Tibial nerve (tissue), 4 donors: ENCODE measurements around the gene MKLN1. TPM values are rescaled to one million over a fixed set of nuclear protein-coding genes. Genes with fewer than 3 reads are reported as not detected.

Experiments used
- DNase-seq, 2 donors: peaks; one replicate each; pipeline ENCODE4 v3.0.0-alpha.2; 2019; ENCODE audit warnings: low spot score in 2 of 2
- H3K27ac ChIP-seq, 4 donors: fragments of 200-600 bp; sonication (generic) in 3 of 4; one replicate each; pipeline ENCODE4 v1.5.1; 2017 to 2019; ENCODE audit warnings: mild to moderate bottlenecking in 1 of 4
- H3K27me3 ChIP-seq, 2 donors: fragments of 200-600 bp; sonication (generic) in 1 of 2; one replicate each; pipeline versions ENCODE4 v1.5.1 to v1.6.0; 2017 to 2019
- H3K36me3 ChIP-seq, 3 donors: fragments of 200-600 bp; sonication (generic); one replicate each; pipeline ENCODE4 v1.5.1; 2018 to 2019
- H3K4me1 ChIP-seq, 4 donors: fragments of 200-600 bp; sonication (generic) in 3 of 4; one replicate each; pipeline ENCODE4 v1.5.1; 2017 to 2019
- H3K4me3 ChIP-seq, 4 donors: fragments of 200-600 bp; sonication (generic) in 3 of 4; one replicate each; pipeline ENCODE4 v1.5.1; 2017 to 2019; ENCODE audit warnings: mild to moderate bottlenecking in 1 of 4, moderate library complexity in 1 of 4
- H3K9me3 ChIP-seq, 4 donors: fragments of 200-600 bp; sonication (generic) in 3 of 4; one replicate each; pipeline ENCODE4 v1.5.1; 2017 to 2019
- CTCF ChIP-seq, 5 experiments: fragments of 200-600 bp in 3 of 5; fragments of 450-650 bp in 2 of 5; sonication (generic) in 3 of 5; IDR thresholded peaks; one replicate each; pipeline ENCODE4 v1.5.1; 2016 to 2019; ENCODE audit warnings: antibody characterized with exemption in 5 of 5, mild to moderate bottlenecking in 3 of 5, moderate library complexity in 2 of 5
- EP300 ChIP-seq, 2 donors: sonication (generic); formaldehyde crosslinking; IDR thresholded peaks; one replicate each; pipeline ENCODE4 v1.6.1; 2017; ENCODE audit warnings: antibody characterized with exemption in 2 of 2, mild to moderate bottlenecking in 1 of 2
- POLR2A ChIP-seq, 2 donors: fragments of 450-650 bp; IDR thresholded peaks; one replicate each; pipeline ENCODE4 v1.6.1; 2017; ENCODE audit warnings: antibody characterized with exemption in 2 of 2, mild to moderate bottlenecking in 2 of 2, moderate library complexity in 2 of 2
- WGBS, 2 donors: methylation state at CpG; one replicate each; pipeline ENCODE4 v1.1.5; 2018; 5-methylcytosine and 5-hydroxymethylcytosine counted together
- total RNA-seq, 4 donors: library from RNA; depleted of rRNA; stranded (reverse); fragments of >200 nt; gene quantifications; one replicate each; pipeline ENCODE4 v1.1.0, GENCODE V29; 2016

The MKLN1 gene
- total RNA-seq, 4 donors from 2014 or later = 86.4 to 143 (median 95.0) TPM

- Histone ChIP-seq H3K9me3 (peaks cover 0 to 2% (median 0%) of the 10 kb centered on the region in 4 donors), H3K36me3 (peaks cover 0 to 8% (median 0%) of the 10 kb centered on the region in 3 donors), H3K27me3 (no peaks in the 10 kb centered on the region), H3K4me3 (no peak overlapping the region), H3K4me1 (peaks cover 0 to 27% (median 15%) of the 10 kb centered on the region in 4 donors), H3K27ac (peak overlapping the region in 1 of 4 donors; percentile 100)
- no peak for DNase-seq
- WGBS, 2 donors = 89 to 95% methylated on average over 5 of the region's 5 CpGs
- TF ChIP-seq EP300 (IDR thresholded peaks at IDR 0.05) = no peak
- no peak for TF ChIP-seq POLR2A (IDR thresholded peaks at IDR 0.05)
- TF ChIP-seq CTCF (IDR thresholded peaks at IDR 0.05) = no peak
Measured at GRCh38 chr7:131325179-131325840, 2.4 kb upstream of the MKLN1 start.

GRCh38 chr7:131326576-131326975 lies 1.1 kb upstream of the MKLN1 start:
- peaks cover 0 to 8% (median 0%) of the 10 kb centered on the region in 3 donors for H3K36me3 ChIP-seq
- no peaks in the 10 kb centered on the region for H3K9me3 ChIP-seq
- H3K4me3 ChIP-seq = peak overlapping the region in 3 of 4 donors; percentile 94 to 96 (median 95)
- 82 to 89% methylated on average over 6 of the region's 6 CpGs for WGBS, 2 donors
- DNase-seq = no peak
- peak overlapping the region; percentile 96 to 100 (median 98) for H3K27ac ChIP-seq
- H3K27me3 ChIP-seq = no peaks in the 10 kb centered on the region
- TF ChIP-seq EP300 (IDR thresholded peaks at IDR 0.05) (no peak), POLR2A (IDR thresholded peaks at IDR 0.05) (no peak), CTCF (IDR thresholded peaks at IDR 0.05) (no peak)
- H3K4me1 ChIP-seq = peaks cover 0 to 38% (median 17%) of the 10 kb centered on the region in 4 donors

GRCh38 chr7:131327049-131327625 lies 539 bp upstream of the MKLN1 start:
- H3K27me3 ChIP-seq = no peaks in the 10 kb centered on the region
- H3K9me3 ChIP-seq = no peaks in the 10 kb centered on the region
- peak overlapping the region; percentile 96 to 100 (median 98) for H3K27ac ChIP-seq
- peak overlapping the region; percentile 83 to 96 (median 94) for H3K4me3 ChIP-seq
- H3K4me1 ChIP-seq = peaks cover 0 to 39% (median 17%) of the 10 kb centered on the region in 4 donors
- H3K36me3 ChIP-seq = peaks cover 0 to 8% (median 0%) of the 10 kb centered on the region in 3 donors
- DNase-seq = peak in 1 of 2 donors; percentile 65
- WGBS, 2 donors = 1% methylated on average over 14 of the region's 14 CpGs
- no peak for TF ChIP-seq POLR2A (IDR thresholded peaks at IDR 0.05)
- TF ChIP-seq CTCF (IDR thresholded peaks at IDR 0.05) = no peak
- TF ChIP-seq EP300 (IDR thresholded peaks at IDR 0.05) = no peak

GRCh38 chr7:131328377-131329175 lies 900 bp downstream of the MKLN1 start:
- peaks cover 0 to 7% (median 0%) of the 10 kb centered on the region in 3 donors for H3K36me3 ChIP-seq
- H3K4me3 ChIP-seq = peak overlapping the region; percentile 83 to 96 (median 94)
- peak overlapping the region; percentile 96 to 100 (median 98) for H3K27ac ChIP-seq
- DNase-seq = peak in 1 of 2 donors; percentile 31
- 1 to 2% methylated on average over 20 of the region's 20 CpGs for WGBS, 2 donors
- no peaks in the 10 kb centered on the region for H3K9me3 ChIP-seq
- TF ChIP-seq CTCF (IDR thresholded peaks at IDR 0.05) = no peak
- TF ChIP-seq POLR2A (IDR thresholded peaks at IDR 0.05) = no peak
- no peak for TF ChIP-seq EP300 (IDR thresholded peaks at IDR 0.05)
- peaks cover 0 to 46% (median 19%) of the 10 kb centered on the region in 4 donors for H3K4me1 ChIP-seq
- no peaks in the 10 kb centered on the region for H3K27me3 ChIP-seq
